DND-41 (cell line): Measurements from ENCODE around the gene GINS2.

Experiments
- ATAC-seq: fragments of 200-7000 bp; cut with Tn5 transposase; 3 replicates; pipeline ENCODE4 v1.9.1; 2021; ENCODE audit warnings: low read depth; ENCODE audit not compliant: insufficient read depth
- DNase-seq: peaks from one replicate; pipeline ENCODE4 v3.0.0-alpha.2; 2020
- H2AFZ ChIP-seq: 2 replicates; pipeline ENCODE4 v1.6.0; 2012; ENCODE audit warnings: low read depth, low read length
- H3K27ac ChIP-seq: 2 replicates; pipeline ENCODE4 v1.5.1; 2012; ENCODE audit warnings: low read length, inconsistent platforms
- H3K27me3 ChIP-seq: fragments of 200-600 bp; sonication (generic); 2 replicates; pipeline ENCODE4 v1.6.0; 2012; ENCODE audit warnings: low read length, mild to moderate bottlenecking, inconsistent platforms; ENCODE audit not compliant: insufficient read depth, poor library complexity
- H3K36me3 ChIP-seq: 2 replicates; pipeline ENCODE4 v1.5.1; 2012; ENCODE audit warnings: low read length, inconsistent platforms; ENCODE audit not compliant: insufficient read depth
- H3K4me1 ChIP-seq: 2 replicates; pipeline ENCODE4 v1.5.1; 2012; ENCODE audit warnings: mild to moderate bottlenecking, low read length; ENCODE audit not compliant: insufficient read depth
- H3K4me2 ChIP-seq: 2 replicates; pipeline ENCODE4 v1.6.0; 2012; ENCODE audit warnings: mild to moderate bottlenecking, moderate library complexity, low read length, inconsistent platforms; ENCODE audit not compliant: insufficient read depth
- H3K4me3 ChIP-seq, 2 experiments: fragments of 200-600 bp in 1 of 2; shearing (Covaris generic) in 1 of 2; 2 replicates each; pipeline ENCODE4 v1.5.1; 2012 to 2016; ENCODE audit warnings: inconsistent platforms in 2 of 2, low read length in 2 of 2, mild to moderate bottlenecking in 2 of 2, low read depth in 1 of 2, moderate library complexity in 1 of 2
- H3K79me2 ChIP-seq: 2 replicates; pipeline ENCODE4 v1.6.0; 2012; ENCODE audit warnings: low read length, inconsistent platforms; ENCODE audit not compliant: insufficient read depth
- H3K9ac ChIP-seq: 2 replicates; pipeline ENCODE4 v1.6.0; 2012; ENCODE audit warnings: low read depth, mild to moderate bottlenecking, inconsistent platforms, low read length, moderate library complexity
- H3K9me3 ChIP-seq: 2 replicates; pipeline ENCODE4 v1.5.1; 2012; ENCODE audit warnings: low read length, moderate library complexity, mild to moderate bottlenecking, inconsistent platforms; ENCODE audit not compliant: insufficient read depth, severe bottlenecking
- H4K20me1 ChIP-seq: 2 replicates; pipeline ENCODE4 v1.6.0; 2012; ENCODE audit warnings: low read length; ENCODE audit not compliant: insufficient read depth
- CTCF ChIP-seq: IDR thresholded peaks from 2 replicates; pipeline ENCODE4 v1.5.1; 2012; ENCODE audit warnings: borderline replicate concordance, low read length, moderate library complexity, mild to moderate bottlenecking; ENCODE audit not compliant: poor library complexity, severe bottlenecking; ENCODE audit errors: extremely low read depth
- EZH2 ChIP-seq: IDR thresholded peaks from 3 replicates; pipeline ENCODE4 v1.6.1; 2012; ENCODE audit warnings: borderline replicate concordance, low read depth, mild to moderate bottlenecking, moderate library complexity, low read length, inconsistent platforms; ENCODE audit not compliant: severe bottlenecking

Gene GINS2

GRCh38 chr16:85709766-85710585 lies 21.2 kb upstream of the GINS2 start:
- Histone ChIP-seq H3K4me1 (no peaks in the 10 kb centered on the region), H2AFZ (no peak overlapping the region), H3K27me3 (no peaks in the 10 kb centered on the region), H3K4me2 (no peak overlapping the region), H3K27ac (no peak overlapping the region), H3K36me3 (no peaks in the 10 kb centered on the region), H3K9ac (no peak overlapping the region), H4K20me1 (peaks cover 7% of the 10 kb centered on the region; the same call in 1 of the 2 replicates), H3K4me3 (no peak overlapping the region), H3K9me3 (peaks cover 5% of the 10 kb centered on the region), H3K79me2 (no peaks in the 10 kb centered on the region)
- DNase-seq, result no peak
- TF ChIP-seq EZH2 (no peak), CTCF (no peak)
- ATAC-seq, result no peak

- Histone ChIP-seq H4K20me1 (peaks cover 8% of the 10 kb centered on the region; the same call in 1 of the 2 replicates), H3K36me3 (no peaks in the 10 kb centered on the region), H3K9me3 (peaks cover 5% of the 10 kb centered on the region), H3K4me2 (no peak overlapping the region), H3K4me3 (no peak overlapping the region), H3K9ac (no peak overlapping the region), H3K4me1 (no peaks in the 10 kb centered on the region), H2AFZ (no peak overlapping the region), H3K79me2 (no peaks in the 10 kb centered on the region), H3K27me3 (no peaks in the 10 kb centered on the region), H3K27ac (no peak overlapping the region)
- no peak for DNase-seq
- ATAC-seq, result no peak
- TF ChIP-seq EZH2 (no peak), CTCF (no peak)
These were observed 19.6 kb upstream of the GINS2 start for GRCh38 chr16:85708338-85708737.

GRCh38 chr16:85707528-85708095 lies 18.9 kb upstream of the GINS2 start:
- no peak overlapping the region for H3K27ac ChIP-seq
- no peak for DNase-seq
- no peak overlapping the region for H3K4me2 ChIP-seq
- H3K9ac ChIP-seq, result no peak overlapping the region
- H3K79me2 ChIP-seq, result no peaks in the 10 kb centered on the region
- H3K4me1 ChIP-seq, result no peaks in the 10 kb centered on the region
- peaks cover 8% of the 10 kb centered on the region; the same call in 1 of the 2 replicates for H4K20me1 ChIP-seq
- no peak overlapping the region for H3K4me3 ChIP-seq
- ATAC-seq, result no peak
- no peaks in the 10 kb centered on the region for H3K27me3 ChIP-seq
- TF ChIP-seq EZH2 (no peak), CTCF (no peak)
- H3K9me3 ChIP-seq, result peaks cover 5% of the 10 kb centered on the region
- no peak overlapping the region for H2AFZ ChIP-seq
- H3K36me3 ChIP-seq, result no peaks in the 10 kb centered on the region
